ENCODE measurements around the gene ARCN1.

The ARCN1 gene

DNA sequence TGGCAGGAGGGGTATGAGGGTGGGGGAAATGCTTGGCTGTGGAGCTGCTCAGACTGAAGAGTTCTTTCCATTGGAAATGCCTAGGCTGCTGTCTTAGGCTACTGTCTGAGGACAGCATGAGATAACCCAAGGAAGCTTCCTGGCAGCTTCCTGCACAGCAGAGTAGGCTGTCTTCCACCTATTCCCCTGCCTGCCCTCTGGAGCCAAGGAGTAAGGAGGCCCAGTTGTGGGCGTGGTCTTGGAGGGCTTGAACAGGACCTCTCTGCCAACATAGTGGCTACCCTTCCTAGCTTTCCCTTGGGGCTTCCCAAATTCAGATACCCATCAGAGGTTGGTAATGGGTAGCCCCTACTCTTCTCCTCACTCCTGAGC lies 61.1 kb downstream of the ARCN1 start:
- H3K27ac ChIP-seq (replicated peaks; ENCODE audit: low read length): no peak overlapping the region
- no peak overlapping the region for H3K23ac ChIP-seq (ENCODE audit: low read depth, low read length, poor library complexity)
- H2AK5ac ChIP-seq (ENCODE audit: low read depth, low read length): no peak overlapping the region
- H2BK120ac ChIP-seq (ENCODE audit: low read depth, low read length): no peak overlapping the region
- no peak overlapping the region for H3K4me2 ChIP-seq (ENCODE audit: insufficient read depth, low read length, poor library complexity, severe bottlenecking)
- peaks cover 11% of the 10 kb centered on the region for H3K79me1 ChIP-seq (ENCODE audit: low read depth, low read length)
- no peak overlapping the region for H3K4me3 ChIP-seq (ENCODE audit: low read length in 2 of 2)
- H3K36me3 ChIP-seq (replicated peaks in 1 of 2; ENCODE audit: control insufficient read depth in 2 of 2, insufficient read depth in 2 of 2, low read length in 2 of 2): peaks cover 56 to 100% of the 10 kb centered on the region in 2 donors
- WGBS, 2 donors (ENCODE audit: extremely low coverage in 2 of 2, insufficient read length in 2 of 2, insufficient replicate concordance in 1 of 2): no CpG with 5 or more reads among the region's 1 CpG
- no peak overlapping the region for H3K4ac ChIP-seq (ENCODE audit: low read length)
- H2BK15ac ChIP-seq (ENCODE audit: low read length): no peak overlapping the region
- no peak overlapping the region for H4K91ac ChIP-seq (ENCODE audit: low read depth, low read length, poor library complexity)
- H2AFZ ChIP-seq (ENCODE audit: low read length): no peak overlapping the region
- H3K4me1 ChIP-seq (ENCODE audit: control insufficient read depth in 2 of 2, insufficient read depth in 1 of 2, low read depth in 1 of 2, low read length in 2 of 2): peaks cover 0 to 21% of the 10 kb centered on the region in 2 donors
- no peaks in the 10 kb centered on the region for H3K9me3 ChIP-seq (replicated peaks in 1 of 2; ENCODE audit: control insufficient read depth in 2 of 2, insufficient read depth in 1 of 2, low read depth in 1 of 2, low read length in 2 of 2)
- no peak overlapping the region for H4K8ac ChIP-seq (ENCODE audit: low read depth, low read length)
- no peak overlapping the region for H3K14ac ChIP-seq (ENCODE audit: low read length)
- no peak overlapping the region for H2BK5ac ChIP-seq (ENCODE audit: low read length)
- no peaks in the 10 kb centered on the region for H3K27me3 ChIP-seq (ENCODE audit: control insufficient read depth in 3 of 3, insufficient read depth in 3 of 3, low read depth in 1 of 3, low read length in 3 of 3)
- H3K18ac ChIP-seq (ENCODE audit: low read length): no peak overlapping the region
- H3K9ac ChIP-seq (ENCODE audit: low read depth, low read length, poor library complexity): no peak overlapping the region
- H2BK12ac ChIP-seq (ENCODE audit: low read length): no peak overlapping the region
- no peak for DNase-seq (ENCODE audit: low spot score)

GRCh38 chr11:118633979-118634378 lies 61.8 kb downstream of the ARCN1 start:
- H3K23ac ChIP-seq (ENCODE audit: low read depth, low read length, poor library complexity): no peak overlapping the region
- H3K14ac ChIP-seq (ENCODE audit: low read length): no peak overlapping the region
- H2BK15ac ChIP-seq (ENCODE audit: low read length): no peak overlapping the region
- H2BK120ac ChIP-seq (ENCODE audit: low read depth, low read length): no peak overlapping the region
- peaks cover 0 to 21% of the 10 kb centered on the region in 2 donors for H3K4me1 ChIP-seq (ENCODE audit: control insufficient read depth in 2 of 2, insufficient read depth in 1 of 2, low read depth in 1 of 2, low read length in 2 of 2)
- H3K4me3 ChIP-seq (ENCODE audit: low read length in 2 of 2): no peak overlapping the region
- no CpG with 5 or more reads among the region's 4 CpGs for WGBS, 2 donors (ENCODE audit: extremely low coverage in 2 of 2, insufficient read length in 2 of 2, insufficient replicate concordance in 1 of 2)
- H3K27me3 ChIP-seq (ENCODE audit: control insufficient read depth in 3 of 3, insufficient read depth in 3 of 3, low read depth in 1 of 3, low read length in 3 of 3): no peaks in the 10 kb centered on the region
- peaks cover 13% of the 10 kb centered on the region for H3K79me1 ChIP-seq (ENCODE audit: low read depth, low read length)
- no peak overlapping the region for H4K91ac ChIP-seq (ENCODE audit: low read depth, low read length, poor library complexity)
- peak overlapping the region; percentile 63 for H3K18ac ChIP-seq (ENCODE audit: low read length)
- H3K9me3 ChIP-seq (replicated peaks in 1 of 2; ENCODE audit: control insufficient read depth in 2 of 2, insufficient read depth in 1 of 2, low read depth in 1 of 2, low read length in 2 of 2): no peaks in the 10 kb centered on the region
- no peak overlapping the region for H2BK5ac ChIP-seq (ENCODE audit: low read length)
- H3K9ac ChIP-seq (ENCODE audit: low read depth, low read length, poor library complexity): no peak overlapping the region
- peak overlapping the region; percentile 44 for H2AK5ac ChIP-seq (ENCODE audit: low read depth, low read length)
- no peak overlapping the region for H2BK12ac ChIP-seq (ENCODE audit: low read length)
- H2AFZ ChIP-seq (ENCODE audit: low read length): no peak overlapping the region
- DNase-seq (ENCODE audit: low spot score): no peak
- H4K8ac ChIP-seq (ENCODE audit: low read depth, low read length): no peak overlapping the region
- H3K4ac ChIP-seq (ENCODE audit: low read length): no peak overlapping the region
- no peak overlapping the region for H3K27ac ChIP-seq (replicated peaks; ENCODE audit: low read length)
- H3K4me2 ChIP-seq (ENCODE audit: insufficient read depth, low read length, poor library complexity, severe bottlenecking): peak overlapping the region; percentile 71
- H3K36me3 ChIP-seq (replicated peaks in 1 of 2; ENCODE audit: control insufficient read depth in 2 of 2, insufficient read depth in 2 of 2, low read length in 2 of 2): peaks cover 58 to 100% of the 10 kb centered on the region in 2 donors

GRCh38 chr11:118634431-118635236 lies 62.4 kb downstream of the ARCN1 start:
- no CpG with 5 or more reads among the region's 41 CpGs for WGBS, 2 donors (ENCODE audit: extremely low coverage in 2 of 2, insufficient read length in 2 of 2, insufficient replicate concordance in 1 of 2)
- no peak for DNase-seq (ENCODE audit: low spot score)

DNA sequence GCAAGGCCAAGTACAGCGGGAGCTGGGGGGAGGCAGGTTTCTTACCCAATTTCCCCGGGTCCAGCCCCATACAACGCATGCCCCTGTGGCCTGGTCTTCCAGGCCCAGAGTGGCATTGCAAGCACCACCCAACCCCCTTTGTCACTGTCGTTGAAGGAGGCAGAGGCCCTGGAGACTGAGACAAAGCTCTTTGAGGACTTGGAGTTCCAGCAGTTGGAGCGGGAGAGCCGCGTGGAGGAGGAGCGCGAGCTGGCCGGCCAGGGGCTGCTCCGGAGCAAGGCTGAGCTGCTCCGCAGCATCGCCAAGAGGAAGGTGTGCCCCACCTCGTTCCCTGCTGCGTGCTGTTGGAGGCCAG lies 63.0 kb downstream of the ARCN1 start:
- Histone ChIP-seq H3K4ac (ENCODE audit: low read length) (no peak overlapping the region), H2BK15ac (ENCODE audit: low read length) (no peak overlapping the region), H3K27me3 (ENCODE audit: control insufficient read depth in 3 of 3, insufficient read depth in 3 of 3, low read depth in 1 of 3, low read length in 3 of 3) (no peaks in the 10 kb centered on the region), H2BK5ac (ENCODE audit: low read length) (no peak overlapping the region), H2BK12ac (ENCODE audit: low read length) (no peak overlapping the region), H3K4me3 (ENCODE audit: low read length in 2 of 2) (peak overlapping the region in 1 of 2 donors; percentile 17), H3K9me3 (replicated peaks in 1 of 2; ENCODE audit: control insufficient read depth in 2 of 2, insufficient read depth in 1 of 2, low read depth in 1 of 2, low read length in 2 of 2) (no peaks in the 10 kb centered on the region), H3K14ac (ENCODE audit: low read length) (no peak overlapping the region), H4K91ac (ENCODE audit: low read depth, low read length, poor library complexity) (no peak overlapping the region), H3K23ac (ENCODE audit: low read depth, low read length, poor library complexity) (peak overlapping the region; percentile 8), H3K79me1 (ENCODE audit: low read depth, low read length) (peaks cover 10% of the 10 kb centered on the region), H3K27ac (replicated peaks; ENCODE audit: low read length) (no peak overlapping the region), H4K8ac (ENCODE audit: low read depth, low read length) (no peak overlapping the region), H3K36me3 (replicated peaks in 1 of 2; ENCODE audit: control insufficient read depth in 2 of 2, insufficient read depth in 2 of 2, low read length in 2 of 2) (peaks cover 55 to 100% of the 10 kb centered on the region in 2 donors), H2AK5ac (ENCODE audit: low read depth, low read length) (no peak overlapping the region), H2AFZ (ENCODE audit: low read length) (no peak overlapping the region), H2BK120ac (ENCODE audit: low read depth, low read length) (peak overlapping the region; percentile 21), H3K9ac (ENCODE audit: low read depth, low read length, poor library complexity) (peak overlapping the region; percentile 24), H3K4me2 (ENCODE audit: insufficient read depth, low read length, poor library complexity, severe bottlenecking) (peak overlapping the region; percentile 71), H3K18ac (ENCODE audit: low read length) (peak overlapping the region; percentile 76), H3K4me1 (ENCODE audit: control insufficient read depth in 2 of 2, insufficient read depth in 1 of 2, low read depth in 1 of 2, low read length in 2 of 2) (peaks cover 0 to 21% of the 10 kb centered on the region in 2 donors)
- WGBS, 2 donors (ENCODE audit: extremely low coverage in 2 of 2, insufficient read length in 2 of 2, insufficient replicate concordance in 1 of 2): no CpG with 5 or more reads among the region's 15 CpGs
- no peak for DNase-seq (ENCODE audit: low spot score)

More at GRCh38 chr11:118634431-118635236, 62.4 kb downstream of the ARCN1 start:
- H3K23ac ChIP-seq (ENCODE audit: low read depth, low read length, poor library complexity): peak overlapping the region; percentile 8
- peaks cover 11% of the 10 kb centered on the region for H3K79me1 ChIP-seq (ENCODE audit: low read depth, low read length)
- no peak overlapping the region for H4K91ac ChIP-seq (ENCODE audit: low read depth, low read length, poor library complexity)
- H2BK120ac ChIP-seq (ENCODE audit: low read depth, low read length): peak overlapping the region; percentile 21
- H3K4me3 ChIP-seq (ENCODE audit: low read length in 2 of 2): peak overlapping the region in 1 of 2 donors; percentile 17
- H3K14ac ChIP-seq (ENCODE audit: low read length): no peak overlapping the region
- peak overlapping the region; percentile 39 for H3K27ac ChIP-seq (replicated peaks; ENCODE audit: low read length)
- H3K4me1 ChIP-seq (ENCODE audit: control insufficient read depth in 2 of 2, insufficient read depth in 1 of 2, low read depth in 1 of 2, low read length in 2 of 2): peaks cover 0 to 21% of the 10 kb centered on the region in 2 donors
- peak overlapping the region; percentile 45 for H3K9ac ChIP-seq (ENCODE audit: low read depth, low read length, poor library complexity)
- no peaks in the 10 kb centered on the region for H3K27me3 ChIP-seq (ENCODE audit: control insufficient read depth in 3 of 3, insufficient read depth in 3 of 3, low read depth in 1 of 3, low read length in 3 of 3)
- H2AFZ ChIP-seq (ENCODE audit: low read length): no peak overlapping the region
- no peaks in the 10 kb centered on the region for H3K9me3 ChIP-seq (replicated peaks in 1 of 2; ENCODE audit: control insufficient read depth in 2 of 2, insufficient read depth in 1 of 2, low read depth in 1 of 2, low read length in 2 of 2)
- H4K8ac ChIP-seq (ENCODE audit: low read depth, low read length): no peak overlapping the region
- H2BK5ac ChIP-seq (ENCODE audit: low read length): no peak overlapping the region
- peaks cover 54 to 100% of the 10 kb centered on the region in 2 donors for H3K36me3 ChIP-seq (replicated peaks in 1 of 2; ENCODE audit: control insufficient read depth in 2 of 2, insufficient read depth in 2 of 2, low read length in 2 of 2)
- H2BK15ac ChIP-seq (ENCODE audit: low read length): no peak overlapping the region
- H3K4ac ChIP-seq (ENCODE audit: low read length): no peak overlapping the region
- H3K18ac ChIP-seq (ENCODE audit: low read length): peak overlapping the region; percentile 76
- peak overlapping the region; percentile 44 for H2AK5ac ChIP-seq (ENCODE audit: low read depth, low read length)
- H3K4me2 ChIP-seq (ENCODE audit: insufficient read depth, low read length, poor library complexity, severe bottlenecking): peak overlapping the region; percentile 71
- H2BK12ac ChIP-seq (ENCODE audit: low read length): no peak overlapping the region

Measured in neuronal stem cell (in vitro differentiated cells).